GM10248 (cell line): ENCODE data around the gene SLC6A6.

ENCODE experiments used
- CTCF ChIA-PET: fragments of 300-600 bp; sonication (Branson Sonifier 250); formaldehyde crosslinking; extraction: SDS; loops from one replicate; lab custom pipeline; 2021; ENCODE audit warnings: antibody characterized with exemption; lab: Yijun Ruan, JAX
- POLR2A ChIA-PET: fragments of 350-650 bp; sonication (Branson Sonifier 250); formaldehyde crosslinking; extraction: SDS; loops from one replicate; lab custom pipeline; 2020; ENCODE audit warnings: antibody characterized with exemption; lab: Yijun Ruan, JAX
- DNase-seq: peaks from one replicate; pipeline ENCODE4 v3.0.0; 2012; ENCODE audit errors: extremely low spot score
- CTCF ChIP-seq: IDR thresholded peaks from 2 replicates; pipeline ENCODE4 v1.5.1; 2012; ENCODE audit warnings: mild to moderate bottlenecking, low read depth; ENCODE audit errors: extremely low read depth, missing control alignments, control extremely low read depth

The SLC6A6 gene

GRCh38 chr3:14496351-14496750 lies 93.9 kb downstream of the SLC6A6 start:
- ChIA-PET POLR2A (no interaction called here), CTCF (interaction anchor here (5.3 kb wide), 1 partner anchor 12 kb away, joined by 26 read pairs; no protein-coding TSS in a partner anchor)
- no peak for DNase-seq
- no peak for TF ChIP-seq CTCF

- CTCF ChIA-PET: interaction anchor here (5.3 kb wide), 1 partner anchor 11 kb away, joined by 26 read pairs; no protein-coding TSS in a partner anchor
- TF ChIP-seq CTCF: no peak
- DNase-seq: no peak
- POLR2A ChIA-PET: no interaction called here
These were observed 94.9 kb downstream of the SLC6A6 start for GRCh38 chr3:14497321-14497720.

GRCh38 chr3:14502472-14502871 lies 100.1 kb downstream of the SLC6A6 start:
- no peak for TF ChIP-seq CTCF
- POLR2A ChIA-PET: no interaction called here
- no peak for DNase-seq
- CTCF ChIA-PET: no interaction called here

GRCh38 chr3:14503033-14503705 lies 100.8 kb downstream of the SLC6A6 start:
- CTCF ChIA-PET: no interaction called here
- TF ChIP-seq CTCF: no peak
- POLR2A ChIA-PET: no interaction called here
- no peak for DNase-seq

GRCh38 chr3:14503706-14504065 lies 101.3 kb downstream of the SLC6A6 start:
- DNase-seq: no peak
- no peak for TF ChIP-seq CTCF
- POLR2A ChIA-PET: no interaction called here
- CTCF ChIA-PET: no interaction called here

- no peak for TF ChIP-seq CTCF
- ChIA-PET POLR2A (no interaction called here), CTCF (interaction anchor here (0.9 to 2.8 kb wide), 5 partner anchors 11 to 416 kb away, joined by 3 to 8 read pairs (median 3); no protein-coding TSS in a partner anchor)
- no peak for DNase-seq
These were observed 102.8 kb downstream of the SLC6A6 start for GRCh38 chr3:14505001-14505802.
